GM21423 (cell line): ENCODE measurements around the gene SMAD4.
A peak's percentile ranks its signal among the peaks of the same experiment; 100 is the strongest.
"Not testable (repeated sequence)": the region's sequence is repeated elsewhere in the genome, so short reads cannot be mapped to it uniquely, and the experiment has no call there.

Experiments
- ATAC-seq: cut with Tn5 transposase; IDR thresholded peaks from one replicate; pipeline ENCODE4 v1.9.1; 2021; ENCODE audit warnings: mild to moderate bottlenecking, moderate library complexity; ENCODE audit not compliant: unreplicated experiment

SMAD4 gene

GRCh38 chr18:51108330-51108729, 78.3 kb downstream of the SMAD4 start:
- no peak for ATAC-seq

GRCh38 chr18:51110073-51110797, 80.2 kb downstream of the SMAD4 start:
- ATAC-seq = peak; percentile 82

- not testable (repeated sequence) for ATAC-seq
Observed at GRCh38 chr18:51111633-51112355, 81.8 kb downstream of the SMAD4 start.

- not testable (repeated sequence) for ATAC-seq
Observed at GRCh38 chr18:51116996-51117395, 87.0 kb downstream of the SMAD4 start.

GRCh38 chr18:51119561-51119960, 89.5 kb downstream of the SMAD4 start:
- not testable (repeated sequence) for ATAC-seq

- not testable (repeated sequence) for ATAC-seq
Observed at GRCh38 chr18:51119976-51120375, 90.0 kb downstream of the SMAD4 start.

GRCh38 chr18:51120809-51121596, 91.0 kb downstream of the SMAD4 start:
- ATAC-seq = no peak

GRCh38 chr18:51121597-51121857, 91.5 kb downstream of the SMAD4 start:
- ATAC-seq = no peak

- no peak for ATAC-seq
Observed at GRCh38 chr18:51122266-51123045, 92.4 kb downstream of the SMAD4 start.

- no peak for ATAC-seq
Observed at GRCh38 chr18:51123046-51123395, 93.0 kb downstream of the SMAD4 start.

- no peak for ATAC-seq
Observed at GRCh38 chr18:51123481-51123880, 93.5 kb downstream of the SMAD4 start.

GRCh38 chr18:51123936-51124486, 94.0 kb downstream of the SMAD4 start:
- no peak for ATAC-seq

GRCh38 chr18:51125976-51126375, 96.0 kb downstream of the SMAD4 start:
- no peak for ATAC-seq

GRCh38 chr18:51127664-51128063, 97.7 kb downstream of the SMAD4 start:
- ATAC-seq = no peak

- no peak for ATAC-seq
Observed at GRCh38 chr18:51128533-51128932, 98.5 kb downstream of the SMAD4 start.

- no peak for ATAC-seq
Observed at GRCh38 chr18:51132256-51132935, 102.4 kb downstream of the SMAD4 start.

GRCh38 chr18:51133580-51134160, 103.7 kb downstream of the SMAD4 start:
- no peak for ATAC-seq
